Measurements from ENCODE around the gene SLC25A26.

- TF ChIP-seq, protein P1, sequence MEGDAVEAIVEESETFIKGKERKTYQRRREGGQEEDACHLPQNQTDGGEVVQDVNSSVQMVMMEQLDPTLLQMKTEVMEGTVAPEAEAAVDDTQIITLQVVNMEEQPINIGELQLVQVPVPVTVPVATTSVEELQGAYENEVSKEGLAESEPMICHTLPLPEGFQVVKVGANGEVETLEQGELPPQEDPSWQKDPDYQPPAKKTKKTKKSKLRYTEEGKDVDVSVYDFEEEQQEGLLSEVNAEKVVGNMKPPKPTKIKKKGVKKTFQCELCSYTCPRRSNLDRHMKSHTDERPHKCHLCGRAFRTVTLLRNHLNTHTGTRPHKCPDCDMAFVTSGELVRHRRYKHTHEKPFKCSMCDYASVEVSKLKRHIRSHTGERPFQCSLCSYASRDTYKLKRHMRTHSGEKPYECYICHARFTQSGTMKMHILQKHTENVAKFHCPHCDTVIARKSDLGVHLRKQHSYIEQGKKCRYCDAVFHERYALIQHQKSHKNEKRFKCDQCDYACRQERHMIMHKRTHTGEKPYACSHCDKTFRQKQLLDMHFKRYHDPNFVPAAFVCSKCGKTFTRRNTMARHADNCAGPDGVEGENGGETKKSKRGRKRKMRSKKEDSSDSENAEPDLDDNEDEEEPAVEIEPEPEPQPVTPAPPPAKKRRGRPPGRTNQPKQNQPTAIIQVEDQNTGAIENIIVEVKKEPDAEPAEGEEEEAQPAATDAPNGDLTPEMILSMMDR (IDR thresholded peaks at IDR 0.05) = no peak
- TF ChIP-seq EP300 (IDR thresholded peaks at IDR 0.05) = no peak
- TF ChIP-seq POLR2A (IDR thresholded peaks at IDR 0.05) = no peak
Observed at GRCh38 chr3:66177026-66177425, 43.8 kb upstream of the SLC25A26 start.
